ENCODE measurements around the gene BCL7A. TPM values are rescaled to one million over a fixed set of nuclear protein-coding genes. Genes with fewer than 3 reads are reported as not detected.

The BCL7A gene
- total and polyA plus RNA-seq, 9 of the 15 experiments (the other 6 are each of a cell fraction or from before 2014, with no cell fraction given) = 0.25 to 21.9 (median 14.9) TPM

GRCh38 chr12:122096014-122096413 lies 74.3 kb downstream of the BCL7A start:
- Histone ChIP-seq H3K27me3 (ENCODE audit: control insufficient read depth in 2 of 2, insufficient read depth in 2 of 2, low read length in 2 of 2) (no peaks in the 10 kb centered on the region), H3K4me2 (ENCODE audit: insufficient read depth, low read length) (no peak overlapping the region), H3K27ac (ENCODE audit: extremely low read depth, low read depth, low read length) (peak overlapping the region; percentile 74), H3K4me3 (no peak overlapping the region), H3K4me1 (replicated peaks in 1 of 2; ENCODE audit: control insufficient read depth in 2 of 2, insufficient read depth in 2 of 2, low read length in 2 of 2) (peaks cover 59 to 80% of the 10 kb centered on the region in 2 experiments), H3K36me3 (ENCODE audit: control insufficient read depth, insufficient read depth, low read length) (peaks cover 48% of the 10 kb centered on the region), H3K79me2 (ENCODE audit: control insufficient read depth, insufficient read depth, low read length) (peaks cover 98% of the 10 kb centered on the region), H2AFZ (ENCODE audit: low read depth, low read length) (no peak overlapping the region), H3K9me3 (replicated peaks; ENCODE audit: control insufficient read depth, insufficient read depth, low read depth, low read length) (no peaks in the 10 kb centered on the region), H3K9ac (ENCODE audit: insufficient read depth in 1 of 2, low read depth in 2 of 2, low read length in 2 of 2) (peak overlapping the region in 1 of 2 experiments; percentile 31; a peak in 1 of 4 replicates), H4K20me1 (replicated peaks; ENCODE audit: control insufficient read depth, insufficient read depth, low read length) (peaks cover 14% of the 10 kb centered on the region; the same call in 1 of the 2 replicates), H3K9me1 (ENCODE audit: control insufficient read depth, insufficient read depth, low read length) (peaks cover 16% of the 10 kb centered on the region)
- intact Hi-C loops (cut with micrococcal nuclease) (no loop called here), in situ Hi-C loops (cut with MboI) (no loop called here)
- POLR2A ChIA-PET = interaction anchor here (0.6 to 4.5 kb wide), 11 partner anchors 9 to 1024 kb away, joined by 3 to 75 read pairs (median 4); no protein-coding TSS in a partner anchor
- no peak for DNase-seq (ENCODE audit: extremely low read depth in 1 of 4, low spot score in 3 of 4)
- TF ChIP-seq HNRNPL (IDR thresholded peaks at IDR 0.05; ENCODE audit: low read depth, low read length) (no peak), ZBTB8A (IDR thresholded peaks at IDR 0.05; ENCODE audit: partially characterized antibody) (no peak), PHF8 (IDR thresholded peaks at IDR 0.05; ENCODE audit: borderline replicate concordance, low read length) (no peak), ZBTB40 (IDR thresholded peaks at IDR 0.05) (no peak), ZBTB40 (CRISPR knock-in tag; IDR thresholded peaks at IDR 0.05) (no peak), ZFX (CRISPR knock-in tag; IDR thresholded peaks at IDR 0.05) (no peak), SOX6 (IDR thresholded peaks at IDR 0.05) (no peak), KDM1A (IDR thresholded peaks at IDR 0.05) (peak in 1 of 2 experiments; percentile 38; a peak in 1 of 4 replicates), BCL6 (CRISPR knock-in tag; IDR thresholded peaks at IDR 0.05) (no peak), YY1 (IDR thresholded peaks at IDR 0.05; ENCODE audit: borderline replicate concordance in 1 of 3, control insufficient read depth in 1 of 3, extremely low read depth in 1 of 3, insufficient read depth in 3 of 3, insufficient read length in 1 of 3, insufficient replicate concordance in 2 of 3, low read depth in 1 of 3, low read length in 2 of 3) (no peak), FIP1L1 (IDR thresholded peaks at IDR 0.05; ENCODE audit: low read depth, low read length, poor library complexity, severe bottlenecking) (no peak), ZNF140 (CRISPR knock-in tag; IDR thresholded peaks at IDR 0.05) (no peak), TRIM28 (IDR thresholded peaks at IDR 0.05) (peak; percentile 58; the same call in 1 of the 2 replicates), BCOR (IDR thresholded peaks at IDR 0.05) (peak; percentile 75)
- 52% methylated on average over 9 of the region's 9 CpGs for WGBS (ENCODE audit: insufficient coverage, low coverage, missing lambda C conversion rate)
- no TSS peak for BruUV-seq (replicated peaks)
- ATAC-seq = no peak
- FAIRE-seq = no peak
- CTCF ChIA-PET (ENCODE audit: low intra/inter-chr PET ratio) = no interaction called here
